ENCODE data around the gene TMEM17.
A peak's percentile ranks its signal among the peaks of the same experiment; 100 is the strongest.

TMEM17 gene

GRCh38 chr2:62471404-62471803 is 34.6 kb downstream of the TMEM17 start:
- DNase-seq = no peak

- no peak for DNase-seq
Observed at GRCh38 chr2:62469548-62469947, 36.4 kb downstream of the TMEM17 start.

- no peak for DNase-seq
Observed at GRCh38 chr2:62469114-62469513, 36.9 kb downstream of the TMEM17 start.

DNA sequence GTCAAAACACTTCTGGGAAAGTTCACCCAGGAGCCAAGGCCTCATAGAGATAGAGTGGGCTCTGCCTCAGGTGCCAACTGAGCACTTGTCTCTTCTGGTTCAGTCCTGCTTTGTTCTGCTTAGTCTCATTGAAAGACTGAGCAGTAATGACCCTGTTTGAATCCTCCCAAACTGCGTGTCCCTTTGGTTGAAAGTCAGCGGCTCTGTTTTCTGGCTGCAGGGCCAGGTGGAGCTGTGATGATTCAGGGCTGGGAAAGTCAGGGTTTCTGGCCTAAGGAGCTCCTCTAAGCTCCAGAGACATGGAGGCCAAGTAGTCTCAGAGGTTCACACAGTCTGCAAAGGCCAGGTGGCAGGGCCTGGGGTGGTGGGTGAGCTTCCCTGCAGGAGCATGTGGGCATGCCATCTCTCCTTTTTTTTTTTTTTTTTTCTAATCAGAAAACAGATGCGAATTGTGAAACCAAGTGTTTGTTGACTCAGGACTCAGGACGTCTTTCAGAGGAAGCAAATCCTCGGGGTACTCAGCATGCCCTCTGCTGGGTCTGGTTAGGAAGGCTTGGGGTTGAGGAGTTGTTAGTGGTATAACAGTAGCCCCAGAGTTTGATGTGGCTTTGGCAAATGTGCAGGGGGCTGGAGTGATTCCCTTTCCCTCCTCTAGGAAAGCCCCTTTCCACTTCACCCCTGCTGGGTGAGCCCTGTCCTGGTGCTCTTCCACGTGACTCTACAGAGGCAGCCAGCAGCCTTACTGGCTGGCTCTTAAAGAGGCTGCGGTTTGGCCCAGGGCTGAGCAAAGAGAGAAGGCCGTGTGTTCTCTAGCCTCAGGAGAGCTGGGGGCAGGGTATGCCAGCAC is 38.3 kb downstream of the TMEM17 start:
- DNase-seq = no peak

GRCh38 chr2:62467100-62467474 is 38.9 kb downstream of the TMEM17 start:
- DNase-seq = no peak

DNA sequence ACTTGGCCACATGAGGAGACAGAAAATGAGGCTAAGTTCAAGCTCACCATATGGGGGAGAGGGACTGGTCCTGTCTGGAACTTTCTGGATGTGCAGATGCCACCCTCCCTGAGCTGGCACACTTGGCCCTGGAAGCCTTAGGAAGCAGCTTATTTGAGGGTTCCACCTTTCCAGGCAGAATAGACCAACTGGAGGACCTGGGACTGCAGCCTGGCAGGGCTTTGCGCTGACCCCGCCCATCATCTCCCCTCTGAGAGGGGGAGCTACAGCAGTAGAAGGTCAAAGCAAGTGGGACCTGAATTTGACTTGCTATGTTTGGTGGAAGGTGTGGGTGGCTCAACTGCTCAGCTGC is 39.5 kb downstream of the TMEM17 start:
- DNase-seq = no peak

DNA sequence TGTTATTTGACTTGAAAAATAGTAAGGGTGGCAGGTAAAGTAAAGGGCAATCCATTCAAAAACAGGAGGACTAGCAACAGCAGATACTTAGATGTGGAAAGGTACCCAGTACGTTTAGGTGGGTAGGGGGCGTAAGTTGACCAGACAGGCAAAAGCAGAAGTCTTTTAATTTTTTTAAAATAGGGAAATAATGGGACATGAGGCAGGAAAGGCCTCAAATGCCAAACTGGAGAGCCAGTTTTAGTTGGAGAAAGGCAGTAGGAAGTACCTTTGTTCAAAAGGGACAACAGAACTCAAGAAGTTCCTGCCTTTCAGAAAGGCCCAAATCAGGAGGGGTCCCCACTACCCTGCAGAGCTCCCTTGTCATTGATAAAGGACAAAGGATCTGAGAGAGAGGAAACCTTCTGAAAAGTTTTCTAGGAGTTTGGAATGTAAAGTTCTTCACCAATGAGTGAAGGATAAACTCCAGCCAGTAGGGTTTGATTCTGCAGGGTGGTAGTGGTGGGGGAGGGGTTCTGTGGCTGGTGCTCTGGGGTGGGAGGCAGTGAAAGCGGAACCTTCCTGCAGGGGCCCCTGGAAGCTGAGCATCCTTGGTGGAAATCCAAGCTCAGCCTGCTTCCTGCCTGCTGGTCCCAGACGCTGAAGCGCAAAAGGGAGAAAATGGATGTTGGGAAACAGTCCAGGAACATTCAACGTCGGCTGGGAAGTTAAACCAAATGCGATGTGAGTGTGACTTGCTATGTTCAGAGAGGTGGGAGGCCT is 40.1 kb downstream of the TMEM17 start:
- DNase-seq = no peak

- no peak for DNase-seq
Observed at GRCh38 chr2:62465039-62465740, 40.8 kb downstream of the TMEM17 start.

GRCh38 chr2:62464221-62465007 is 41.6 kb downstream of the TMEM17 start:
- no peak for DNase-seq

DNA sequence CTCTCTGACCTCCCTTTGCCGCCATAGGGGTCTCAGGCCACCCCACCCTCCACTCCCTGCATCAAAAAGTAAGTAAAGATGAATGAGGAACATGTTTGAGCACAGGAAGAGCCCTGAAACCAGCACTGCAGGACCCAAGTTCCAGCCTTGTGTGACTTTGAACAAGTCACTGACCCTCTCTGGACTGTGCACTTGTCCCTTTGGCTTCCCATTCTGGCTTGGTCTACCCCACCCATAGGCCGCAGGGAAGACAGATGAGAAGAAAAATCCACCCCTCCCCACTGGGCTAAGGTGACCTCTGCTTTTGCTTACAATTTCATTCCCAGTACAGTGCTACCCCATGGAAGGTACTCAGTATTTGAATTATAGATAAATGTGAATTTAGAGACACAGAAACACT is 43.8 kb downstream of the TMEM17 start:
- DNase-seq = no peak

GRCh38 chr2:62461707-62462106 is 44.3 kb downstream of the TMEM17 start:
- no peak for DNase-seq

- DNase-seq = no peak
Observed at GRCh38 chr2:62461017-62461553, 44.9 kb downstream of the TMEM17 start.

GRCh38 chr2:62460175-62460574 is 45.8 kb downstream of the TMEM17 start:
- no peak for DNase-seq

DNA sequence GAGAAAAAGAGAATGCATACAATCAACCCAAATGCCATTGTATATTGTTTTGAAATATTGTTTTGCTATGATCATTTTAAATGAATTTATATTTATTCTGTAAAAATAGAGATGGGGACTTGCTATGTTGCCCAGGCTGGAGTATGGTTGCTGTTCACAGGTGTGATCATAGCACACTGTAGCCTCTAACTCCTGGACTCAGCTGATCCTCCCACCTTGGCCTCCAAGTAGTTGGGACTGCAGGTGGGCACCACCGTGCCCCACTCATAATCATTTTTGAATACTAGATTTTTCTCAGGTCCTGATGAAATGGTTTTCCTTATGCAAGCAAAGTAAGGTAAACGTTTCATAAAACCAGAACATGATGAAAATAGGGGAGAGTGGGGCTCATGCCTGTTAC is 46.3 kb downstream of the TMEM17 start:
- DNase-seq = no peak

DNA sequence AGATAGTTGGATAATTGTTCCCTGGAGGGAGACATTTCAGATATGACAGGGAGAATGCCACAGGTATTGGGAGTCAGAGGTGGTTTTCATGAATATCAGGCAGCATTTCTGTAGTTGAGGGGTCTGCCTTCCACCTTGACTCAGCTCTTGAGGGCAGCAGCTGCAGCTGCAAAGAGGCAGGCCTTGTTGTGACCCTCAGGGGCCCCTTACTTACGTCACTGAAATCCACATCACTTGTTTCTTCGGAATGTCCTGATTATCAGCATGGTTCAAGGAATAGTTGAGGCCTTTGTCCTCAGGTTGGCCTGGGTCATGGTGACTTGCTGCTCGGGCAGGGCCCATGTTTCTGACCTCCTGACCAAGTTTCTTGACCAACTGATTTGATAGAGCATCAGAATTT is 46.9 kb downstream of the TMEM17 start:
- no peak for DNase-seq

- no peak for DNase-seq
Observed at GRCh38 chr2:62458671-62459081, 47.3 kb downstream of the TMEM17 start.

DNA sequence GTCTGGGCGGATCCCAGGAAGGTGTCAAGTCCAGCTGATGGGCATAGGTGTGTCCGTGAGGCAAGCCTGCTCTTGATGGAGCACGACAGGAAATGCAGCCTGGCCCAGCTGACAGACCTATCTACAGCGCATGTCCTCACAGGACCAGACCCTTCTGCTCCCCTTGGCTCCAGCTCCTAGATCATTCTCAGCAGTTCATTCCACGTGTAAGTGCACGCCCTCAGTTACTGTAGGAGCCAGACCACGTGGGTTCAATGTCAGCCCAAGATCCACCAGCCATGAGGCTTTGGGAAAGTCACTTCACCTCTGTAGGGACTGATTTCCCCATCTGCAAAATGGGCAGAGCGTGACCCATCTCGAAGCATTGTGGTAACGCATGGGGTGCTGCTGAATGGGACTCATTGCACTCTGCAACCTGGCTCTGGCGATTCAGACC is 47.8 kb downstream of the TMEM17 start:
- no peak for DNase-seq

DNA sequence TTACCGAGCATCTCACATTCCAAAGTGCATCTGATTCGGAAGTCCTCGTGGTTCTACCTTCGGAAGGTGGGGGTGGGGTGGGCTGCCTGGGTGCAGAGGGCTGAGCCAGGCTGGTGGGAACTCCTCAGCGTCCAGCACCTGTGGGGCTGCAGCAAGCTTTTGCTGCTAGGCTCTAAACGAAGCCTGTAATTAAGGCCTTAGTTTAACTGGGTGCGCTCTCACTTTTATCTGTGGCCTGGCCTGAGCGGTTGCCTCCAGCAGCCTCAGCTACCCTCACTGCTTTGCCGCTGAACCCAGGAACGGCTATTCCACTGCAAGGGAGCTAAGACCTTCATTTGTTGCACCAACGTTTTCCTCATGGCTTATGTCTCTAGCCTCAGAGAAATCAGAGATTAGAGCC is 48.4 kb downstream of the TMEM17 start:
- DNase-seq = no peak

GRCh38 chr2:62456721-62457539 is 49.1 kb downstream of the TMEM17 start:
- DNase-seq = peak; percentile 23 to 58 (median 36)

GRCh38 chr2:62455957-62456692 is 49.9 kb downstream of the TMEM17 start:
- DNase-seq = no peak

DNA sequence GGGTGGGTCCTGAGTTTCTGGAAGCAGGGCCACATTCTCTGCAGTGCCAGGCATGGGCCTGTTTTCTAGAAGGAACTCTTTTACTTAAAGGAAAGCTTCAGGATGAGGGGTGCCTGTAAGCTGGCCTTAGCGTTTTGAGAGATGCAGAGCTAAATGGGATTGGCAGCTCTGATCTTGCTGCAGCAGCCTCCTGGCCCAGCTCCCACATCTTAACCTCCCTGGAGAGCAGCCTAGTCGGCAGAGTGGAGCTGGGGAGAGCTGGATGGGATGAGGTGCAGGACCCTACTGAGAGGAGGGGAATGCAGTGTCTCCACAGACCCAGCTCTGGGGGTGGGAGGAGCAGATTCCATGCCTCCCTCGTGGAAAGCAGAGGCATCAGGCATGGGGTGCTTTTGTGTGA is 52.0 kb downstream of the TMEM17 start:
- no peak for DNase-seq

All from activated naive CD4-positive, alpha-beta T cell (primary cell).